Tibial nerve (tissue), 4 donors: ENCODE data around the gene ARHGAP26. TPM values are rescaled to one million over a fixed set of nuclear protein-coding genes. Genes with fewer than 3 reads are reported as not detected.

ENCODE experiments used
- DNase-seq, 2 donors: peaks; one replicate each; pipeline ENCODE4 v3.0.0-alpha.2; 2019; ENCODE audit warnings: low spot score in 2 of 2
- H3K27ac ChIP-seq, 4 donors: fragments of 200-600 bp; sonication (generic) in 3 of 4; one replicate each; pipeline ENCODE4 v1.5.1; 2017 to 2019; ENCODE audit warnings: mild to moderate bottlenecking in 1 of 4
- H3K27me3 ChIP-seq, 2 donors: fragments of 200-600 bp; sonication (generic) in 1 of 2; one replicate each; pipeline versions ENCODE4 v1.5.1 to v1.6.0; 2017 to 2019
- H3K36me3 ChIP-seq, 3 donors: fragments of 200-600 bp; sonication (generic); one replicate each; pipeline ENCODE4 v1.5.1; 2018 to 2019
- H3K4me1 ChIP-seq, 4 donors: fragments of 200-600 bp; sonication (generic) in 3 of 4; one replicate each; pipeline ENCODE4 v1.5.1; 2017 to 2019
- H3K4me3 ChIP-seq, 4 donors: fragments of 200-600 bp; sonication (generic) in 3 of 4; one replicate each; pipeline ENCODE4 v1.5.1; 2017 to 2019; ENCODE audit warnings: mild to moderate bottlenecking in 1 of 4, moderate library complexity in 1 of 4
- H3K9me3 ChIP-seq, 4 donors: fragments of 200-600 bp; sonication (generic) in 3 of 4; one replicate each; pipeline ENCODE4 v1.5.1; 2017 to 2019
- CTCF ChIP-seq, 5 experiments: fragments of 200-600 bp in 3 of 5; fragments of 450-650 bp in 2 of 5; sonication (generic) in 3 of 5; IDR thresholded peaks; one replicate each; pipeline ENCODE4 v1.5.1; 2016 to 2019; ENCODE audit warnings: antibody characterized with exemption in 5 of 5, mild to moderate bottlenecking in 3 of 5, moderate library complexity in 2 of 5
- EP300 ChIP-seq, 2 donors: sonication (generic); formaldehyde crosslinking; IDR thresholded peaks; one replicate each; pipeline ENCODE4 v1.6.1; 2017; ENCODE audit warnings: antibody characterized with exemption in 2 of 2, mild to moderate bottlenecking in 1 of 2
- POLR2A ChIP-seq, 2 donors: fragments of 450-650 bp; IDR thresholded peaks; one replicate each; pipeline ENCODE4 v1.6.1; 2017; ENCODE audit warnings: antibody characterized with exemption in 2 of 2, mild to moderate bottlenecking in 2 of 2, moderate library complexity in 2 of 2
- WGBS, 2 donors: methylation state at CpG; one replicate each; pipeline ENCODE4 v1.1.5; 2018; 5-methylcytosine and 5-hydroxymethylcytosine counted together
- total RNA-seq, 4 donors: library from RNA; depleted of rRNA; stranded (reverse); fragments of >200 nt; gene quantifications; one replicate each; pipeline ENCODE4 v1.1.0, GENCODE V29; 2016

Gene ARHGAP26
- total RNA-seq, 4 donors from 2014 or later = 33.7 to 77.8 (median 57.8) TPM

GRCh38 chr5:142939006-142939405 lies 168.8 kb downstream of the ARHGAP26 start:
- 86 to 88% methylated on average over 3 of the region's 3 CpGs for WGBS, 2 donors
- Histone ChIP-seq H3K4me1 (peaks cover 0 to 42% (median 8%) of the 10 kb centered on the region in 4 donors), H3K27ac (peak overlapping the region in 2 of 4 donors; percentile 37 to 71), H3K36me3 (no peaks in the 10 kb centered on the region), H3K27me3 (no peaks in the 10 kb centered on the region), H3K4me3 (no peak overlapping the region), H3K9me3 (no peaks in the 10 kb centered on the region)
- no peak for TF ChIP-seq EP300 (IDR thresholded peaks at IDR 0.05)
- no peak for TF ChIP-seq POLR2A (IDR thresholded peaks at IDR 0.05)
- no peak for TF ChIP-seq CTCF (IDR thresholded peaks at IDR 0.05)
- DNase-seq = no peak

- no peak for TF ChIP-seq POLR2A (IDR thresholded peaks at IDR 0.05)
- no peak for TF ChIP-seq EP300 (IDR thresholded peaks at IDR 0.05)
- no peak for TF ChIP-seq CTCF (IDR thresholded peaks at IDR 0.05)
- H3K9me3 ChIP-seq = no peaks in the 10 kb centered on the region
- no peak for DNase-seq
- H3K27ac ChIP-seq = peak overlapping the region in 2 of 4 donors; percentile 37 to 71
- no peak overlapping the region for H3K4me3 ChIP-seq
- 91% methylated on average over 4 of the region's 4 CpGs for WGBS, 2 donors
- H3K27me3 ChIP-seq = no peaks in the 10 kb centered on the region
- no peaks in the 10 kb centered on the region for H3K36me3 ChIP-seq
- peaks cover 0 to 49% (median 11%) of the 10 kb centered on the region in 4 donors for H3K4me1 ChIP-seq
Observed at GRCh38 chr5:142939884-142940283, 169.7 kb downstream of the ARHGAP26 start.

- H3K9me3 ChIP-seq = no peaks in the 10 kb centered on the region
- TF ChIP-seq CTCF (IDR thresholded peaks at IDR 0.05) (no peak), POLR2A (IDR thresholded peaks at IDR 0.05) (no peak), EP300 (IDR thresholded peaks at IDR 0.05) (no peak)
- DNase-seq = no peak
- no peaks in the 10 kb centered on the region for H3K36me3 ChIP-seq
- no peak overlapping the region for H3K27ac ChIP-seq
- no peak overlapping the region for H3K4me3 ChIP-seq
- peaks cover 0 to 56% (median 16%) of the 10 kb centered on the region in 4 donors for H3K4me1 ChIP-seq
- WGBS, 2 donors = 85 to 93% methylated on average over 2 of the region's 2 CpGs
- H3K27me3 ChIP-seq = no peaks in the 10 kb centered on the region
Observed at GRCh38 chr5:142941245-142941644, 171.1 kb downstream of the ARHGAP26 start.

GRCh38 chr5:142942901-142943300 lies 172.7 kb downstream of the ARHGAP26 start:
- Histone ChIP-seq H3K27ac (no peak overlapping the region), H3K36me3 (no peaks in the 10 kb centered on the region), H3K9me3 (no peaks in the 10 kb centered on the region), H3K27me3 (no peaks in the 10 kb centered on the region), H3K4me3 (no peak overlapping the region), H3K4me1 (peaks cover 0 to 63% (median 25%) of the 10 kb centered on the region in 4 donors)
- TF ChIP-seq EP300 (IDR thresholded peaks at IDR 0.05) (no peak), CTCF (IDR thresholded peaks at IDR 0.05) (no peak), POLR2A (IDR thresholded peaks at IDR 0.05) (no peak)
- DNase-seq = no peak
- 94 to 95% methylated on average over 4 of the region's 4 CpGs for WGBS, 2 donors

GRCh38 chr5:142944140-142944539 lies 174.0 kb downstream of the ARHGAP26 start:
- H3K4me1 ChIP-seq = peaks cover 0 to 53% (median 22%) of the 10 kb centered on the region in 4 donors
- no peak for DNase-seq
- peak overlapping the region in 1 of 4 donors; percentile 13 for H3K27ac ChIP-seq
- TF ChIP-seq CTCF (IDR thresholded peaks at IDR 0.05) (no peak), POLR2A (IDR thresholded peaks at IDR 0.05) (no peak), EP300 (IDR thresholded peaks at IDR 0.05) (no peak)
- H3K9me3 ChIP-seq = no peaks in the 10 kb centered on the region
- no peaks in the 10 kb centered on the region for H3K36me3 ChIP-seq
- WGBS, 2 donors = 19 to 25% methylated on average over 1 of the region's 1 CpG
- no peak overlapping the region for H3K4me3 ChIP-seq
- H3K27me3 ChIP-seq = no peaks in the 10 kb centered on the region
